A549 (cell line): ENCODE results near the gene UMAD1. TPM values are rescaled to one million over a fixed set of nuclear protein-coding genes. Genes with fewer than 3 reads are reported as not detected.

Experiments used
- ATAC-seq, 2 experiments: fragments of 200-7000 bp in 1 of 2; fragments of >200 bp in 1 of 2; cut with Nextera tagmentation in 1 of 2; cut with Tn5 transposase in 1 of 2; 3 replicates each; pipeline versions ENCODE4 v1.8.0 to v1.9.1; 2018 to 2020; ENCODE audit warnings: mild to moderate bottlenecking in 1 of 2, moderate library complexity in 1 of 2
- CTCF ChIA-PET: fragments of 300-600 bp; sonication (Branson Sonifier 250); formaldehyde crosslinking; extraction: SDS; loops from one replicate; lab custom pipeline; 2021; ENCODE audit warnings: antibody characterized with exemption, inconsistent platforms; lab: Yijun Ruan, JAX
- POLR2A ChIA-PET: fragments of 350-600 bp; formaldehyde crosslinking; extraction: SDS; loops from one replicate; lab custom pipeline; 2021; ENCODE audit warnings: antibody characterized with exemption, inconsistent platforms; lab: Yijun Ruan, JAX
- DNase-seq, 2 experiments: peaks; one replicate each; pipeline versions ENCODE4 v3.0.0 to v3.0.0-alpha.2; 2011 to 2016; ENCODE audit warnings: low read depth in 1 of 2, low spot score in 1 of 2
- FAIRE-seq: peaks from 2 replicates; lab custom pipeline; 2011; peaks lifted over from hg19 to GRCh38; lab: Jason Lieb, UNC
- H3K27ac ChIP-seq, 2 experiments: fragments of >200 bp; sonication (Bioruptor Twin); formaldehyde crosslinking; 3 replicates each; pipeline ENCODE4 v1.5.1; 2016 to 2017
- H3K4me1 ChIP-seq: fragments of >200 bp; sonication (Bioruptor Twin); formaldehyde crosslinking; 3 replicates; pipeline ENCODE4 v1.6.1; 2016
- H3K4me2 ChIP-seq: fragments of >200 bp; sonication (Bioruptor Twin); formaldehyde crosslinking; 3 replicates; pipeline ENCODE4 v1.6.1; 2016
- H3K4me3 ChIP-seq: fragments of >200 bp; sonication (Bioruptor Twin); formaldehyde crosslinking; 3 replicates; pipeline ENCODE4 v1.5.1; 2016
- H3K9me3 ChIP-seq: fragments of >200 bp; sonication (Bioruptor Twin); formaldehyde crosslinking; 3 replicates; pipeline ENCODE4 v1.6.1; 2016
- ATOH8 ChIP-seq: fragments of 250-450 bp; sonication (Bioruptor Pico); IDR thresholded peaks from 2 replicates; pipeline ENCODE4 v1.5.0; 2020; ENCODE audit warnings: low read depth, mild to moderate bottlenecking, moderate library complexity
- BHLHE40 ChIP-seq: IDR thresholded peaks from 2 replicates; pipeline ENCODE4 v1.6.1; 2012; ENCODE audit warnings: low read depth, low read length, inconsistent platforms
- CBX8 ChIP-seq: fragments of 200-600 bp; sonication (generic); IDR thresholded peaks from 2 replicates; pipeline ENCODE4 v1.6.1; 2016
- CTCF ChIP-seq: fragments of >200 bp; sonication (Bioruptor Twin); formaldehyde crosslinking; IDR thresholded peaks from 3 replicates; pipeline ENCODE4 v1.5.1; 2016
- ESRRA ChIP-seq: fragments of 150-350 bp; IDR thresholded peaks from 2 replicates; pipeline ENCODE4 v1.6.1; 2014; ENCODE audit warnings: mild to moderate bottlenecking, low read length, borderline replicate concordance
- FOSB ChIP-seq: fragments of 250-450 bp; sonication (Bioruptor Pico); IDR thresholded peaks from 2 replicates; pipeline ENCODE4 v1.5.0; 2020; ENCODE audit warnings: mild to moderate bottlenecking, moderate library complexity
- FOXS1 ChIP-seq: fragments of 250-450 bp; sonication (Bioruptor Pico); IDR thresholded peaks from 2 replicates; pipeline ENCODE4 v1.5.0; 2020; ENCODE audit warnings: mild to moderate bottlenecking, moderate library complexity
- GATA3 ChIP-seq: IDR thresholded peaks from 2 replicates; pipeline ENCODE4 v1.6.1; 2012; ENCODE audit warnings: borderline replicate concordance
- HMGXB4 ChIP-seq: fragments of 250-450 bp; sonication (Bioruptor Pico); IDR thresholded peaks from 2 replicates; pipeline ENCODE4 v1.5.0; 2021; ENCODE audit warnings: mild to moderate bottlenecking, moderate library complexity, borderline replicate concordance
- HOXA7 ChIP-seq: fragments of 250-450 bp; sonication (Bioruptor Pico); IDR thresholded peaks from 2 replicates; pipeline ENCODE4 v1.5.0; 2020; ENCODE audit warnings: mild to moderate bottlenecking, moderate library complexity
- HOXB13 ChIP-seq: fragments of 250-450 bp; sonication (Bioruptor Pico); IDR thresholded peaks from 2 replicates; pipeline ENCODE4 v1.5.0; 2020; ENCODE audit warnings: low read depth, mild to moderate bottlenecking, moderate library complexity
- JUN ChIP-seq, 2 experiments: fragments of >200 bp; sonication (Bioruptor Twin); formaldehyde crosslinking; IDR thresholded peaks; 2 replicates in 1 of 2; 3 replicates in 1 of 2; pipeline ENCODE4 v1.6.1; 2016 to 2017
- JUNB ChIP-seq: fragments of >200 bp; sonication (Bioruptor Twin); formaldehyde crosslinking; IDR thresholded peaks from 2 replicates; pipeline ENCODE4 v1.6.1; 2016
- KDM1A ChIP-seq: fragments of 200-600 bp; sonication (generic); IDR thresholded peaks from 2 replicates; pipeline ENCODE4 v1.6.1; 2016; ENCODE audit warnings: low read depth, mild to moderate bottlenecking
- KDM5A ChIP-seq: fragments of 200-600 bp; sonication (generic); IDR thresholded peaks from 2 replicates; pipeline ENCODE4 v1.6.1; 2016; ENCODE audit warnings: antibody characterized with exemption, mild to moderate bottlenecking
- MYC ChIP-seq: IDR thresholded peaks from 2 replicates; pipeline ENCODE4 v1.6.1; 2012; ENCODE audit warnings: mild to moderate bottlenecking, inconsistent platforms, low read length, improper control_type of control experiment, borderline replicate concordance
- PHF8 ChIP-seq: fragments of 200-600 bp; sonication (generic); IDR thresholded peaks from 2 replicates; pipeline ENCODE4 v1.6.1; 2016; ENCODE audit warnings: low read depth, mild to moderate bottlenecking, antibody characterized with exemption, moderate library complexity, borderline replicate concordance
- RAD21 ChIP-seq, 2 experiments: fragments of >200 bp in 1 of 2; sonication (Bioruptor Twin) in 1 of 2; formaldehyde crosslinking in 1 of 2; IDR thresholded peaks in 1 of 2; conservative IDR thresholded peaks in 1 of 2; 2 replicates in 1 of 2; 3 replicates in 1 of 2; pipeline ENCODE4 v1.6.1; 2012 to 2018; ENCODE audit warnings: inconsistent platforms in 1 of 2
- RARB ChIP-seq: fragments of 250-450 bp; sonication (Bioruptor Pico); IDR thresholded peaks from 2 replicates; pipeline ENCODE4 v1.8.0; 2021; ENCODE audit warnings: mild to moderate bottlenecking, moderate library complexity
- REST ChIP-seq: fragments of 200-600 bp; sonication (generic); IDR thresholded peaks from 2 replicates; pipeline ENCODE4 v1.6.1; 2016; ENCODE audit warnings: antibody characterized with exemption, mild to moderate bottlenecking, moderate library complexity
- SMC3 ChIP-seq: fragments of >200 bp; sonication (Bioruptor Twin); formaldehyde crosslinking; IDR thresholded peaks from 3 replicates; pipeline ENCODE4 v1.6.1; 2018; ENCODE audit warnings: inconsistent platforms
- SREBF2 ChIP-seq: fragments of 450-650 bp; IDR thresholded peaks from 2 replicates; pipeline ENCODE4 v1.6.1; 2014; ENCODE audit warnings: mild to moderate bottlenecking, moderate library complexity
- TFCP2L1 ChIP-seq: fragments of 250-450 bp; sonication (Bioruptor Pico); IDR thresholded peaks from 2 replicates; pipeline ENCODE4 v1.5.0; 2021; ENCODE audit warnings: mild to moderate bottlenecking
- TP53 ChIP-seq: fragments of 250-450 bp; sonication (Bioruptor Pico); IDR thresholded peaks from 2 replicates; pipeline ENCODE4 v1.5.0; 2021; ENCODE audit warnings: mild to moderate bottlenecking, moderate library complexity
- ZC3H11A ChIP-seq: fragments of 450-650 bp; IDR thresholded peaks from 2 replicates; pipeline ENCODE4 v1.6.1; 2014; ENCODE audit warnings: antibody characterized with exemption, mild to moderate bottlenecking
- ZSCAN20 ChIP-seq: fragments of 250-450 bp; sonication (Bioruptor Pico); IDR thresholded peaks from 2 replicates; pipeline ENCODE4 v1.8.0; 2022; ENCODE audit warnings: mild to moderate bottlenecking, moderate library complexity
- WGBS: methylation state at CpG from one replicate; pipeline ENCODE4 v1.1.6; 2017; ENCODE audit errors: missing lambda C conversion rate; 5-methylcytosine and 5-hydroxymethylcytosine counted together
- polyA plus RNA-seq, 4 experiments: library from polyadenylated mRNA; depleted of rRNA in 3 of 4; stranded (reverse); fragments of >200 nt; fragmentation: RNase III in 1 of 4; extraction: RNeasy Plus Mini Kit Qiagen cat#74134 plus additional on column Dnase treatment in 1 of 4; gene quantifications; 2 replicates in 3 of 4; 3 replicates in 1 of 4; pipeline ENCODE4 v1.2.3, GENCODE V29; 2011 to 2017

Gene UMAD1
- polyA plus RNA-seq, 2 of the 4 experiments (the other 2 are of a cell fraction) = 21.4 to 46.4 TPM

GRCh38 chr7:7595451-7595850, 45.1 kb upstream of the UMAD1 start:
- ChIA-PET POLR2A (no interaction called here), CTCF (interaction anchor here (0.7 to 2.1 kb wide), 16 partner anchors 10 to 624 kb away, joined by 3 to 8 read pairs (median 3); no protein-coding TSS in a partner anchor)
- FAIRE-seq (peak; percentile 18), ATAC-seq (peak; percentile 34 to 61; a peak in 3 of 6 replicates), DNase-seq (peak; percentile 23 to 28)
- H3K27ac ChIP-seq = no peak overlapping the region
- no peak overlapping the region for H3K4me2 ChIP-seq
- TF ChIP-seq HOXA7 (CRISPR knock-in tag) = no peak
- peak; percentile 51 to 66 for TF ChIP-seq RAD21 (conservative IDR thresholded peaks at IDR 0.05 in 1 of 2, IDR thresholded peaks at IDR 0.05 in 1 of 2)
- TF ChIP-seq SMC3 = peak; percentile 51
- peak; percentile 49 for TF ChIP-seq CTCF
- no peak for TF ChIP-seq ATOH8 (CRISPR knock-in tag)
- no peaks in the 10 kb centered on the region for H3K4me1 ChIP-seq
- 87% methylated on average over 1 of the region's 1 CpG for WGBS
- no peak overlapping the region for H3K4me3 ChIP-seq
- H3K9me3 ChIP-seq = no peaks in the 10 kb centered on the region

- Histone ChIP-seq H3K9me3 (no peaks in the 10 kb centered on the region), H3K4me2 (no peak overlapping the region), H3K4me1 (no peaks in the 10 kb centered on the region), H3K27ac (no peak overlapping the region), H3K4me3 (no peak overlapping the region)
- DNase-seq (no peak), ATAC-seq (no peak), FAIRE-seq (no peak)
- CTCF ChIA-PET = interaction anchor here (0.9 to 2.6 kb wide), 8 partner anchors 21 to 700 kb away, joined by 3 to 8 read pairs (median 4); no protein-coding TSS in a partner anchor
- WGBS = 90% methylated on average over 5 of the region's 5 CpGs
- no peak for TF ChIP-seq KDM5A
- no peak for TF ChIP-seq GATA3
- no peak for TF ChIP-seq TP53
- TF ChIP-seq REST = no peak
- no peak for TF ChIP-seq PHF8
- no peak for TF ChIP-seq TFCP2L1 (CRISPR knock-in tag)
- TF ChIP-seq HOXB13 (CRISPR knock-in tag) = no peak
- no peak for TF ChIP-seq JUNB
- TF ChIP-seq KDM1A = no peak
- TF ChIP-seq ESRRA = no peak
- POLR2A ChIA-PET = no interaction called here
These were observed 44.4 kb upstream of the UMAD1 start for GRCh38 chr7:7596176-7596575.

- Histone ChIP-seq H3K27ac (no peak overlapping the region), H3K9me3 (no peaks in the 10 kb centered on the region), H3K4me1 (no peaks in the 10 kb centered on the region), H3K4me2 (no peak overlapping the region), H3K4me3 (no peak overlapping the region)
- FAIRE-seq = no peak
- ChIA-PET CTCF (no interaction called here), POLR2A (no interaction called here)
- DNase-seq = no peak
- TF ChIP-seq RARB (CRISPR knock-in tag) = no peak
- no peak for TF ChIP-seq HMGXB4 (CRISPR knock-in tag)
- no peak for TF ChIP-seq MYC
- no peak for TF ChIP-seq GATA3
- no peak for TF ChIP-seq FOSB (CRISPR knock-in tag)
- no peak for TF ChIP-seq JUN (IDR thresholded peaks at IDR 0.05)
- no peak for TF ChIP-seq SMC3
- TF ChIP-seq FOXS1 (CRISPR knock-in tag) = no peak
- TF ChIP-seq ZC3H11A = no peak
- TF ChIP-seq TP53 = no peak
- TF ChIP-seq BHLHE40 = no peak
- no peak for TF ChIP-seq ZSCAN20
- TF ChIP-seq SREBF2 = no peak
- TF ChIP-seq CBX8 = no peak
- no peak for ATAC-seq
- WGBS = 65% methylated on average over 3 of the region's 3 CpGs
These were observed 33.5 kb upstream of the UMAD1 start for GRCh38 chr7:7607010-7607409.
